Erythroblast (primary cell): ENCODE data around the gene BTNL9.
"Not testable (repeated sequence)": the region's sequence is repeated elsewhere in the genome, so short reads cannot be mapped to it uniquely, and the experiment has no call there.

ENCODE experiments used
- DNase-seq, 2 experiments: peaks; one replicate each; lab custom pipeline; 2025; lab: John Stamatoyannopoulos, UW
- GATA1 ChIP-seq: IDR thresholded peaks from 2 replicates; pipeline ENCODE4 v1.6.1; 2011; ENCODE audit warnings: low read depth, mild to moderate bottlenecking, control low read depth, low read length, moderate library complexity
- POLR2A ChIP-seq: IDR thresholded peaks from 2 replicates; pipeline ENCODE4 v1.6.1; 2011; ENCODE audit warnings: mild to moderate bottlenecking, low read length

Gene BTNL9

GRCh38 chr5:181092428-181092827, 52.4 kb downstream of the BTNL9 start:
- TF ChIP-seq GATA1 (no peak), POLR2A (no peak)
- DNase-seq: no peak

- not testable (repeated sequence) for DNase-seq
These were observed 55.1 kb downstream of the BTNL9 start for GRCh38 chr5:181095162-181095561.

GRCh38 chr5:181096721-181097382, 56.8 kb downstream of the BTNL9 start:
- not testable (repeated sequence) for DNase-seq

GRCh38 chr5:181097383-181097753, 57.3 kb downstream of the BTNL9 start:
- DNase-seq: not testable (repeated sequence)

GRCh38 chr5:181097759-181098491, 57.9 kb downstream of the BTNL9 start:
- DNase-seq: not testable (repeated sequence)

- TF ChIP-seq GATA1: no peak
- no peak for TF ChIP-seq POLR2A
- DNase-seq: peak; percentile 36 to 58
These were observed 58.9 kb downstream of the BTNL9 start for GRCh38 chr5:181098762-181099601.

- TF ChIP-seq POLR2A (no peak), GATA1 (no peak)
- no peak for DNase-seq
These were observed 59.6 kb downstream of the BTNL9 start for GRCh38 chr5:181099602-181100086.

GRCh38 chr5:181100121-181100875, 60.2 kb downstream of the BTNL9 start:
- peak; percentile 49 to 62 for DNase-seq
- no peak for TF ChIP-seq GATA1

GRCh38 chr5:181101030-181101641, 61.1 kb downstream of the BTNL9 start:
- not testable (repeated sequence) for DNase-seq

GRCh38 chr5:181101930-181102674, 62.0 kb downstream of the BTNL9 start:
- DNase-seq: not testable (repeated sequence)

GRCh38 chr5:181104259-181104568, 64.1 kb downstream of the BTNL9 start:
- not testable (repeated sequence) for DNase-seq

GRCh38 chr5:181104606-181105390, 64.7 kb downstream of the BTNL9 start:
- not testable (repeated sequence) for DNase-seq

- TF ChIP-seq GATA1 (no peak), POLR2A (no peak)
- DNase-seq: no peak
These were observed 65.4 kb downstream of the BTNL9 start for GRCh38 chr5:181105391-181106025.
